Measurements from ENCODE around the gene OR1L6.

Gene OR1L6

DNA sequence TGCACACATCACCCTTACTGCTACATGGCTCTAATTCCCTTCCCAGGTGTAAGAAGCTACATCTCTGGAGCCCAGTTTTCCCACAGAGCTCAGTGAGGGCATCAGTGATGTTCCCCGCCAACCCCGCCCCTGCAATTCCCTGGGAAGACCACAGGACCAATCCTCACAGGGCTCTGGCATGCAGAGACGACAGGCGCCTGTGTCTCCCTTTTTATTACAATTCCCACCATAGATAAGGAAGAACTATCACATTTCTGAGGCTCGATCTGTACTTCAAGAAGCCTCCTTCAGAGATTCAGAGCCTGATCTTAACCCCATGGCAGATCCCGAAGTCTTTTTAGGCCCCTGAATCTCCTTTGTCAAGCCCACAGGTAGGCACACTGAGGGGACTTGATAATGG is at the start of gene OR1L6:
Gene OR1L6 (plus strand): TSS at position 301 of the 400 bp plus-strand sequence. CDS start 7,545 bp downstream, outside the sequence.
- no peak within 1 kb of the TSS for H3K4me3 ChIP-seq (ENCODE audit: low read depth, low read length)
- no peak within 1 kb of the TSS for H3K9ac ChIP-seq (ENCODE audit: low read length)
- H3K4me1 ChIP-seq (ENCODE audit: control insufficient read depth, insufficient read depth, low read length): no peaks in the 10 kb centered on the region
- no peak within 1 kb of the TSS for H3K27ac ChIP-seq (ENCODE audit: low read depth, low read length)
- peaks cover 9% of the 10 kb centered on the region; the same call in 1 of the 2 replicates for H3K9me3 ChIP-seq (ENCODE audit: control insufficient read depth, insufficient read depth, low read depth, low read length)
- peaks cover 23% of the 10 kb centered on the region; the same call in 1 of the 2 replicates for H3K27me3 ChIP-seq (ENCODE audit: control insufficient read depth, insufficient read depth, low read length)
- H3K36me3 ChIP-seq (ENCODE audit: control insufficient read depth, insufficient read depth, low read length): no peaks in the 10 kb centered on the region

GRCh38 chr9:122695696-122696095 is 46.4 kb upstream of the OR1L6 start:
- Histone ChIP-seq H3K27ac (ENCODE audit: low read depth, low read length) (no peak overlapping the region), H3K4me1 (ENCODE audit: control insufficient read depth, insufficient read depth, low read length) (no peaks in the 10 kb centered on the region), H3K4me3 (ENCODE audit: low read depth, low read length) (no peak overlapping the region), H3K27me3 (ENCODE audit: control insufficient read depth, insufficient read depth, low read length) (no peaks in the 10 kb centered on the region), H3K36me3 (ENCODE audit: control insufficient read depth, insufficient read depth, low read length) (no peaks in the 10 kb centered on the region), H3K9me3 (ENCODE audit: control insufficient read depth, insufficient read depth, low read depth, low read length) (peaks cover 6% of the 10 kb centered on the region; the same call in 1 of the 2 replicates), H3K9ac (ENCODE audit: low read length) (no peak overlapping the region)

DNA sequence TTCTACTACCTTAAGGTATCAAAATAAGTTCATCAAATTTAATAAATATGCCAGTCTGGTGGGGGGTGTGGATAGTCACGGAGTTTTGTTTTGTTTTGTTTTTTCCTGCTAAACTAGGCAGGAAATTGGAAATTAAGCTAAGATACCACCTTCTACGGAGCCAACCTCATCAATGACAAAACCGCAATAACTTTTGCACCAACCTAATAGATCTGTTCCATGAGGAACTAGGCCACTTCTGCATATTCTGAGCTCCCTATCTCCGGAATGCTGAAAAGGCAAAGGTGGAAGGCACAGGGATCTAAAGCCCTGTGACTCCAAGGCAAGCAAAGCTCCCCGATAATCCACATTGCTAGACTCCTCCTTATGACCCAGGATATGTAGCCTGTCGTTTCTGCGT is 24.1 kb upstream of the OR1L6 start:
- no peak overlapping the region for H3K4me3 ChIP-seq (ENCODE audit: low read depth, low read length)
- H3K27me3 ChIP-seq (ENCODE audit: control insufficient read depth, insufficient read depth, low read length): peaks cover 4% of the 10 kb centered on the region; the same call in 1 of the 2 replicates
- H3K36me3 ChIP-seq (ENCODE audit: control insufficient read depth, insufficient read depth, low read length): no peaks in the 10 kb centered on the region
- H3K27ac ChIP-seq (ENCODE audit: low read depth, low read length): no peak overlapping the region
- H3K9ac ChIP-seq (ENCODE audit: low read length): no peak overlapping the region
- H3K9me3 ChIP-seq (ENCODE audit: control insufficient read depth, insufficient read depth, low read depth, low read length): peaks cover 11% of the 10 kb centered on the region; the same call in 1 of the 2 replicates
- no peaks in the 10 kb centered on the region for H3K4me1 ChIP-seq (ENCODE audit: control insufficient read depth, insufficient read depth, low read length)

- Histone ChIP-seq H3K27me3 (ENCODE audit: control insufficient read depth, insufficient read depth, low read length) (peaks cover 4% of the 10 kb centered on the region; the same call in 1 of the 2 replicates), H3K9ac (ENCODE audit: low read length) (no peak overlapping the region), H3K4me1 (ENCODE audit: control insufficient read depth, insufficient read depth, low read length) (no peaks in the 10 kb centered on the region), H3K4me3 (ENCODE audit: low read depth, low read length) (no peak overlapping the region), H3K27ac (ENCODE audit: low read depth, low read length) (no peak overlapping the region), H3K36me3 (ENCODE audit: control insufficient read depth, insufficient read depth, low read length) (no peaks in the 10 kb centered on the region), H3K9me3 (ENCODE audit: control insufficient read depth, insufficient read depth, low read depth, low read length) (peaks cover 21% of the 10 kb centered on the region; the same call in 1 of the 2 replicates)
Observed at GRCh38 chr9:122719218-122719617, 22.9 kb upstream of the OR1L6 start.

GRCh38 chr9:122723690-122724089 is 18.4 kb upstream of the OR1L6 start, which contains the start of gene OR1L4:
Gene OR1L4 (plus strand): TSS chr9:122723990. CDS start chr9:122723990, 0 bp downstream.
- Histone ChIP-seq H3K4me3 (ENCODE audit: low read depth, low read length) (no peak within 1 kb of the TSS), H3K27ac (ENCODE audit: low read depth, low read length) (no peak within 1 kb of the TSS), H3K9me3 (ENCODE audit: control insufficient read depth, insufficient read depth, low read depth, low read length) (peaks cover 41% of the 10 kb centered on the region), H3K9ac (ENCODE audit: low read length) (no peak within 1 kb of the TSS), H3K27me3 (ENCODE audit: control insufficient read depth, insufficient read depth, low read length) (peaks cover 4% of the 10 kb centered on the region; the same call in 1 of the 2 replicates), H3K4me1 (ENCODE audit: control insufficient read depth, insufficient read depth, low read length) (no peaks in the 10 kb centered on the region), H3K36me3 (ENCODE audit: control insufficient read depth, insufficient read depth, low read length) (no peaks in the 10 kb centered on the region)

DNA sequence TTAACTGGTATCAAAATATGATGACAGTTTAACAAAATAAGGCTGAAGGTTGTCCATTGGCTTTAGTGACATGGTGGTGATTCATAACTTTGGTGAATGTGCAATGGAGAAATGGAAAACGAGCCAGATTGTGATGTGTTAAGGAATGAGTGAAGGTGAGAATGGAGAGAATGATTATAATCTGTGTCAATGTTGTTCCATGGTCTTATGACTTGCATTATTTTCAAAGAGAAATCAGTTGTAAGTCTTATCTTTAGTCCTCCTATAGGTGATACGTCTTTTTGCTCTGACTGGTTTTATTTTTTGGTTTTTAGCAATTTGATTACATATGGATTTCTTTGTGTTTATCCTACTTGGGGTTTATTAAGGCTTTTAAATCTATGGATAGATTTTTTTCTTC is 12.7 kb downstream of the OR1L6 start:
- Histone ChIP-seq H3K36me3 (ENCODE audit: control insufficient read depth, insufficient read depth, low read length) (no peaks in the 10 kb centered on the region), H3K9me3 (ENCODE audit: control insufficient read depth, insufficient read depth, low read depth, low read length) (peaks cover 14% of the 10 kb centered on the region; the same call in 1 of the 2 replicates), H3K27me3 (ENCODE audit: control insufficient read depth, insufficient read depth, low read length) (peaks cover 6% of the 10 kb centered on the region; the same call in 1 of the 2 replicates), H3K9ac (ENCODE audit: low read length) (no peak overlapping the region), H3K4me3 (ENCODE audit: low read depth, low read length) (no peak overlapping the region), H3K4me1 (ENCODE audit: control insufficient read depth, insufficient read depth, low read length) (no peaks in the 10 kb centered on the region), H3K27ac (ENCODE audit: low read depth, low read length) (no peak overlapping the region)

DNA sequence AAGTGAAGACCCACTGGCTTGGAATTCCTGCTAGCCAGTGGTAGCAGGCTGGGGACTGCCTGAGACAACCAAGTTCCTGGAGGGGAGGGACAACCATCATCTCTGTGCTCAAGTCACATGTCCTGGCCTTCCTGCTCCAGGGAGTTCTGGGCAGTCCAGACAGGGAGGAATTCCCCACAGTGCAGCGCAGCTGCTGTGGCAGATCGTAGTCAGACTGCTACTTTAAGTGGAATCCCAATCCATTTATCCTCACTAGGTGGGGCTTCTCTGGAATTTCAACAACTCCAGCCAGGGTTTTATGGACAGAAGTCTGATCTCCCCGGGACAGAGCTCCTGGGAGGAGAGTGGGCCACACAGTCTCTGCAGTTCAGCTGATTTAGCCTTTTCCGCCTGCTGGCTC is 25.7 kb downstream of the OR1L6 start:
- H3K9me3 ChIP-seq (ENCODE audit: control insufficient read depth, insufficient read depth, low read depth, low read length): peaks cover 3% of the 10 kb centered on the region; the same call in 1 of the 2 replicates
- H3K27me3 ChIP-seq (ENCODE audit: control insufficient read depth, insufficient read depth, low read length): no peaks in the 10 kb centered on the region
- no peak overlapping the region for H3K27ac ChIP-seq (ENCODE audit: low read depth, low read length)
- no peaks in the 10 kb centered on the region for H3K36me3 ChIP-seq (ENCODE audit: control insufficient read depth, insufficient read depth, low read length)
- H3K4me1 ChIP-seq (ENCODE audit: control insufficient read depth, insufficient read depth, low read length): no peaks in the 10 kb centered on the region
- H3K9ac ChIP-seq (ENCODE audit: low read length): no peak overlapping the region
- H3K4me3 ChIP-seq (ENCODE audit: low read depth, low read length): no peak overlapping the region

DNA sequence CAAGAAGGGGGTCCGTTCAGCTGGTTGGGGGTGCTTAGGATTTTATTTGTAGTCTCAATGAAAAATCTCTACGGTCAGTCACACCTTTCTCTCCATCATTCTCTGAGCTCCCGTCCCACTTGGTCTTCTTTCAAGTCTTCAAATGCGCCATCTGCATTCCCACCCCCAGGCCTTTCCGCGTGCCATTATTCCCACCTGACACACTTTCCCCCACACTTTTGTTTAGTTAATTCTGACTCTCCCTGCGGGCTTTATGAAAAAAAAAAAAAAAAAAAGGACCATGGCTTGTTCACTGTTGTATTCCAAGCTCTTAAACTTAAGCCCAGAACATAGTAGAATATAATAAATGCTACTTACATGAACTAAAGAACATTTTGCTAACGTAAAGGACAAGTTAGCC is 34.9 kb downstream of the OR1L6 start:
- 0 out of 2 replicates have a peak, but pooled peaks cover 4% of the 10 kb centered on the region for H3K9me3 ChIP-seq (ENCODE audit: control insufficient read depth, insufficient read depth, low read depth, low read length)

GRCh38 chr9:122777935-122778627 is 36.0 kb downstream of the OR1L6 start:
- Histone ChIP-seq H3K36me3 (ENCODE audit: control insufficient read depth, insufficient read depth, low read length) (no peaks in the 10 kb centered on the region), H3K4me3 (ENCODE audit: low read depth, low read length) (no peak overlapping the region), H3K27me3 (ENCODE audit: control insufficient read depth, insufficient read depth, low read length) (no peaks in the 10 kb centered on the region; the same call in 1 of the 2 replicates), H3K27ac (ENCODE audit: low read depth, low read length) (no peak overlapping the region), H3K9ac (ENCODE audit: low read length) (no peak overlapping the region), H3K9me3 (ENCODE audit: control insufficient read depth, insufficient read depth, low read depth, low read length) (0 out of 2 replicates have a peak, but pooled peaks cover 4% of the 10 kb centered on the region), H3K4me1 (ENCODE audit: control insufficient read depth, insufficient read depth, low read length) (no peaks in the 10 kb centered on the region)

More for the DNA sequence above, 34.9 kb downstream of the OR1L6 start:
- Histone ChIP-seq H3K9ac (ENCODE audit: low read length) (no peak overlapping the region), H3K27me3 (ENCODE audit: control insufficient read depth, insufficient read depth, low read length) (no peaks in the 10 kb centered on the region; the same call in 1 of the 2 replicates), H3K36me3 (ENCODE audit: control insufficient read depth, insufficient read depth, low read length) (no peaks in the 10 kb centered on the region), H3K4me3 (ENCODE audit: low read depth, low read length) (no peak overlapping the region), H3K4me1 (ENCODE audit: control insufficient read depth, insufficient read depth, low read length) (no peaks in the 10 kb centered on the region), H3K27ac (ENCODE audit: low read depth, low read length) (no peak overlapping the region)

DNA sequence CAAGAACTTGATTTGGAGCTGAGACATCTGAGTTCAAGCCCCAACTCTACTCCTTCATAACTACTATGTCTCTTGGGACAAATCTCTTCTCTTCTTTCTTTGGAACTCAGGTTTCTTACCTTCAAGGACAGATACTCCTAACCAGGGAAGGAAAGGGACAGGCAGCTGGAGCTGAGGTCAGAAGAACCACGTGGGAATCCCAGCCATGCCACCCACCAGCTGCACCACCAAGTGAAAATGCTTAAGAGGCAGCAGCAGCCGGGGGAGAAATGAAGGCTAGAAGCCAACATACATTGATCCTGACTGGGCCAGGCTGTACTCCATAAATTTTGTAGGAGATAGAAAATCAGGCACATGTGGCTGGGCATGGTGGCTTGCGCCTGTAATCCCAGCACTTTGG is 37.1 kb downstream of the OR1L6 start:
- Histone ChIP-seq H3K27ac (ENCODE audit: low read depth, low read length) (no peak overlapping the region), H3K4me3 (ENCODE audit: low read depth, low read length) (no peak overlapping the region), H3K9me3 (ENCODE audit: control insufficient read depth, insufficient read depth, low read depth, low read length) (no peaks in the 10 kb centered on the region), H3K9ac (ENCODE audit: low read length) (no peak overlapping the region), H3K36me3 (ENCODE audit: control insufficient read depth, insufficient read depth, low read length) (no peaks in the 10 kb centered on the region), H3K4me1 (ENCODE audit: control insufficient read depth, insufficient read depth, low read length) (no peaks in the 10 kb centered on the region), H3K27me3 (ENCODE audit: control insufficient read depth, insufficient read depth, low read length) (no peaks in the 10 kb centered on the region; the same call in 1 of the 2 replicates)

DNA sequence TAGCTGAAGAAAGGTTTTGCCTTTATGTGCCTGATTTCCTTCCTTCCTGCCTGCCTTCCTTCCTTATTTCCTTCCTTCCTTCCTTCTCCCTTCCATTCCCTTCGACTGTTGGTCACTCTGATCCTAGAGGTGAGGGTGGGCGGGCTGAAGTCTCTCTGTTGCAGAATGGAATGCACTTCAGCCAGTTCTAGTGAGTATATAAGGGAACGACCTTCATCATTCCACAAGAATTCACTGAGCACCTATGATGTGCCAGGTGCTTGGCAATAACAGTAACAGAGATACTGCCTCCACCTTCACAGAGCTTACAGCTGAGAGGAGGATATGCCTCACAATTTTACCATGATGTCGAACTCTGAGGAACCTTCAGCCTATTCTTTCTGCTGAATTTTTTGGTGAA is 37.9 kb downstream of the OR1L6 start:
- Histone ChIP-seq H3K27me3 (ENCODE audit: control insufficient read depth, insufficient read depth, low read length) (no peaks in the 10 kb centered on the region; the same call in 1 of the 2 replicates), H3K4me1 (ENCODE audit: control insufficient read depth, insufficient read depth, low read length) (no peaks in the 10 kb centered on the region), H3K27ac (ENCODE audit: low read depth, low read length) (no peak overlapping the region), H3K36me3 (ENCODE audit: control insufficient read depth, insufficient read depth, low read length) (no peaks in the 10 kb centered on the region), H3K9ac (ENCODE audit: low read length) (no peak overlapping the region), H3K9me3 (ENCODE audit: control insufficient read depth, insufficient read depth, low read depth, low read length) (no peaks in the 10 kb centered on the region), H3K4me3 (ENCODE audit: low read depth, low read length) (no peak overlapping the region)

Data from HUES6 (cell line).